Panc1 (cell line): Measurements from ENCODE around the gene IFI44. TPM values are rescaled to one million over a fixed set of nuclear protein-coding genes. Genes with fewer than 3 reads are reported as not detected.

Experiments used
- ATAC-seq: fragments of 200-7000 bp; cut with Tn5 transposase; 2 replicates; pipeline ENCODE4 v1.9.1; 2020; ENCODE audit warnings: mild to moderate bottlenecking, moderate library complexity
- BruUV-seq: library from RNA; stranded (reverse); fragments of 400-500 nt; replicated peaks from 2 replicates; lab custom pipeline; 2021; lab: Mats Ljungman, UMichigan
- CTCF ChIA-PET: fragments of 300-600 bp; sonication (Branson Sonifier 250); formaldehyde crosslinking; loops from one replicate; lab custom pipeline; 2022; ENCODE audit warnings: antibody characterized with exemption; lab: Charles Lee
- POLR2A ChIA-PET: fragments of 300-600 bp; sonication (Branson Sonifier 250); formaldehyde crosslinking; loops from one replicate; lab custom pipeline; 2022; ENCODE audit warnings: antibody characterized with exemption; lab: Charles Lee
- DNase-seq: peaks from one replicate; pipeline ENCODE4 v3.0.0-alpha.2; 2010; ENCODE audit warnings: low read depth, low spot score
- H3K27ac ChIP-seq: 2 replicates; pipeline ENCODE4 v1.5.1; 2011; ENCODE audit warnings: mild to moderate bottlenecking, low read length, inconsistent platforms
- H3K27me3 ChIP-seq: fragments of 200-500 bp; sonication (Bioruptor generic); 2 replicates; pipeline ENCODE4 v1.6.0; 2014; ENCODE audit warnings: low read length, inconsistent platforms; ENCODE audit not compliant: control insufficient read depth, insufficient read depth
- H3K36me3 ChIP-seq: fragments of 200-500 bp; sonication (Bioruptor generic); 2 replicates; pipeline ENCODE4 v1.5.1; 2014; ENCODE audit warnings: inconsistent platforms, mild to moderate bottlenecking, low read length, moderate library complexity; ENCODE audit not compliant: control insufficient read depth, insufficient read depth
- H3K4me1 ChIP-seq: 2 replicates; pipeline ENCODE4 v1.5.1; 2011; ENCODE audit warnings: inconsistent platforms, mild to moderate bottlenecking, low read length, moderate library complexity; ENCODE audit not compliant: control insufficient read depth, insufficient read depth
- H3K4me3 ChIP-seq, 2 experiments: 2 replicates each; pipeline ENCODE4 v1.5.1; 2011 to 2012; ENCODE audit warnings: low read depth in 2 of 2, low read length in 2 of 2, mild to moderate bottlenecking in 2 of 2, inconsistent platforms in 1 of 2, moderate library complexity in 1 of 2
- H3K9me3 ChIP-seq: fragments of 200-500 bp; sonication (Bioruptor generic); 2 replicates; pipeline ENCODE4 v1.5.1; 2014; ENCODE audit warnings: low read depth, mild to moderate bottlenecking, inconsistent platforms, low read length, moderate library complexity; ENCODE audit not compliant: control insufficient read depth, insufficient read depth
- POLR2AphosphoS5 ChIP-seq: IDR thresholded peaks from 2 replicates; pipeline ENCODE4 v1.6.1; 2012; ENCODE audit warnings: mild to moderate bottlenecking, low read depth, low read length, moderate library complexity
- REST ChIP-seq, 2 experiments: IDR thresholded peaks; 2 replicates each; pipeline ENCODE4 v1.6.1; 2011 to 2012; ENCODE audit warnings: low read depth in 2 of 2, control low read depth in 1 of 2, low read length in 1 of 2, mild to moderate bottlenecking in 1 of 2, moderate library complexity in 1 of 2; ENCODE audit not compliant: insufficient read depth in 1 of 2
- SIN3A ChIP-seq: IDR thresholded peaks from 2 replicates; pipeline ENCODE4 v1.6.1; 2012; ENCODE audit warnings: low read depth, mild to moderate bottlenecking, low read length, moderate library complexity, borderline replicate concordance; ENCODE audit not compliant: insufficient read depth
- TCF7L2 ChIP-seq: IDR thresholded peaks from 2 replicates; pipeline ENCODE4 v1.6.1; 2011; ENCODE audit warnings: mild to moderate bottlenecking, low read depth, low read length, inconsistent platforms
- in situ Hi-C: cut with HindIII; loops from 2 replicates; pipeline ENCODE4 v1.10.0; 2016; ENCODE audit warnings: low sequenced_read_pairs, low pct_unique_long_range_greater_than_20kb
- intact Hi-C: fragments of 100-400 bp; cut with micrococcal nuclease; formaldehyde crosslinking; loops from one replicate; pipeline ENCODE4 v1.10.0; 2022; ENCODE audit not compliant: unreplicated experiment
- total RNA-seq: library from RNA; stranded (reverse); gene quantifications from one replicate; pipeline ENCODE4 v1.2.1, GENCODE V29; 2021; ENCODE audit not compliant: unreplicated experiment
- TF ChIP-seq, protein P1 (sequence below): fragments of 450-650 bp; IDR thresholded peaks from 2 replicates; pipeline ENCODE4 v1.5.1; 2017; ENCODE audit warnings: mild to moderate bottlenecking

The IFI44 gene
- total RNA-seq, 1 experiment from 2014 or later: 2.0 TPM

- ATAC-seq (no peak), DNase-seq (no peak)
- POLR2A ChIA-PET: no interaction called here
- BruUV-seq: no TSS peak
- H3K9me3 ChIP-seq: no peaks in the 10 kb centered on the region
- in situ Hi-C loops (no loop called here), intact Hi-C loops (loop anchor here (5.0 kb wide), 1 partner anchor 531 kb away; no protein-coding TSS in a partner anchor)
- no peaks in the 10 kb centered on the region for H3K4me1 ChIP-seq
- no peaks in the 10 kb centered on the region for H3K27me3 ChIP-seq
- CTCF ChIA-PET: no interaction called here
- H3K36me3 ChIP-seq: no peaks in the 10 kb centered on the region
- no peak overlapping the region for H3K4me3 ChIP-seq
- H3K27ac ChIP-seq: no peak overlapping the region
- no peak for TF ChIP-seq TCF7L2
- TF ChIP-seq POLR2AphosphoS5: no peak
- TF ChIP-seq SIN3A: no peak
Observed at GRCh38 chr1:78678324-78678723, 28.7 kb downstream of the IFI44 start.

DNA sequence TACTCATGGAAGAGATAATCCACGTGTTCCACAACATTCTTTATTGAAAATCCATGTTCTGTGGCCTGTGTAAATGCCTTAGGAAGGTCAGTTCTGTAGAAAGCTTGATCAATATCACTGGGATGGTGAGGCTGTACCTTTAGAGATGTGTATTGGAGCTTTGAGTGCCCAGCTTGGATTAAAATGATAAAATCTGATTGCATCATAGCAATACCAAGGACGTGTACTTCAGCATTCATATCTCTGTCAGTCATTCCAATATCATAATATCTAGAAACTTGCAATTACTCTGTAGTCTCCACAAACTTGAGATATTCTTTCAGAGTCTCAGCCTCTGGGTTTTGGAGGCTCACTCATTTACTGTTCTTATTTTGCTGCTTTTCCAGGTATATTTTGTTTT is 31.6 kb downstream of the IFI44 start:
- DNase-seq (no peak), ATAC-seq (no peak)
- intact Hi-C loops (no loop called here), in situ Hi-C loops (no loop called here)
- Histone ChIP-seq H3K4me3 (no peak overlapping the region), H3K4me1 (no peaks in the 10 kb centered on the region), H3K9me3 (no peaks in the 10 kb centered on the region), H3K27ac (no peak overlapping the region), H3K27me3 (no peaks in the 10 kb centered on the region), H3K36me3 (no peaks in the 10 kb centered on the region)
- no TSS peak for BruUV-seq
- POLR2A ChIA-PET: no interaction called here
- CTCF ChIA-PET: no interaction called here
- TF ChIP-seq TCF7L2: no peak
- TF ChIP-seq POLR2AphosphoS5: no peak
- TF ChIP-seq, protein P1, sequence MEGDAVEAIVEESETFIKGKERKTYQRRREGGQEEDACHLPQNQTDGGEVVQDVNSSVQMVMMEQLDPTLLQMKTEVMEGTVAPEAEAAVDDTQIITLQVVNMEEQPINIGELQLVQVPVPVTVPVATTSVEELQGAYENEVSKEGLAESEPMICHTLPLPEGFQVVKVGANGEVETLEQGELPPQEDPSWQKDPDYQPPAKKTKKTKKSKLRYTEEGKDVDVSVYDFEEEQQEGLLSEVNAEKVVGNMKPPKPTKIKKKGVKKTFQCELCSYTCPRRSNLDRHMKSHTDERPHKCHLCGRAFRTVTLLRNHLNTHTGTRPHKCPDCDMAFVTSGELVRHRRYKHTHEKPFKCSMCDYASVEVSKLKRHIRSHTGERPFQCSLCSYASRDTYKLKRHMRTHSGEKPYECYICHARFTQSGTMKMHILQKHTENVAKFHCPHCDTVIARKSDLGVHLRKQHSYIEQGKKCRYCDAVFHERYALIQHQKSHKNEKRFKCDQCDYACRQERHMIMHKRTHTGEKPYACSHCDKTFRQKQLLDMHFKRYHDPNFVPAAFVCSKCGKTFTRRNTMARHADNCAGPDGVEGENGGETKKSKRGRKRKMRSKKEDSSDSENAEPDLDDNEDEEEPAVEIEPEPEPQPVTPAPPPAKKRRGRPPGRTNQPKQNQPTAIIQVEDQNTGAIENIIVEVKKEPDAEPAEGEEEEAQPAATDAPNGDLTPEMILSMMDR: no peak
- TF ChIP-seq SIN3A: no peak

DNA sequence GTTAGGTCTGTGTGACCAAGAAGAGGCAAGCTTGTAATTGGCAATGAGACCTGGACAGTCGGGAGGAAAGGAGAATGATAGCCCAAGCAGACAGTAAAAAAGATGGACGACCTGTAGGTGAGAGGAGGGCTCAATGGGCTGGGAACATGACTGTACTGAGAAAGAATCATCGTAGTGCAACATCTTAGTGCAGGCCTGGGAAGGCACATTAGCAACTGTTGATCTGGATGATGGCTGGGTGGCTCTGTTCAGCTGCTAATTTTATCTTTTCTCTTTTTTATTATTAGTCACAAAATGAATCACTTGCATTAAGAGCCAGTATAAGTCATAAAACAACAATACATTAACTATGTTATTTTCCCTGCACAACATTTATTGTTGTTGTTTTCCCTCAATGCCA is 32.9 kb downstream of the IFI44 start:
- DNase-seq: no peak
- ATAC-seq: no peak
- Histone ChIP-seq H3K4me1 (no peaks in the 10 kb centered on the region), H3K27ac (no peak overlapping the region), H3K4me3 (no peak overlapping the region), H3K36me3 (no peaks in the 10 kb centered on the region), H3K27me3 (no peaks in the 10 kb centered on the region), H3K9me3 (no peaks in the 10 kb centered on the region)
- intact Hi-C loops: no loop called here
- in situ Hi-C loops: no loop called here
- ChIA-PET CTCF (no interaction called here), POLR2A (no interaction called here)
- no TSS peak for BruUV-seq
- TF ChIP-seq REST (IDR thresholded peaks at IDR 0.05; ENCODE audit: insufficient read depth in 1 of 2, low read depth in 2 of 2, low read length in 1 of 2): no peak
- TF ChIP-seq, protein P1: no peak
- TF ChIP-seq TCF7L2: no peak
